ENCODE data around the gene IL2RG. TPM values are rescaled to one million over a fixed set of nuclear protein-coding genes. Genes with fewer than 3 reads are reported as not detected.

The IL2RG gene
- total RNA-seq, 1 experiment from 2014 or later = not detected

DNA sequence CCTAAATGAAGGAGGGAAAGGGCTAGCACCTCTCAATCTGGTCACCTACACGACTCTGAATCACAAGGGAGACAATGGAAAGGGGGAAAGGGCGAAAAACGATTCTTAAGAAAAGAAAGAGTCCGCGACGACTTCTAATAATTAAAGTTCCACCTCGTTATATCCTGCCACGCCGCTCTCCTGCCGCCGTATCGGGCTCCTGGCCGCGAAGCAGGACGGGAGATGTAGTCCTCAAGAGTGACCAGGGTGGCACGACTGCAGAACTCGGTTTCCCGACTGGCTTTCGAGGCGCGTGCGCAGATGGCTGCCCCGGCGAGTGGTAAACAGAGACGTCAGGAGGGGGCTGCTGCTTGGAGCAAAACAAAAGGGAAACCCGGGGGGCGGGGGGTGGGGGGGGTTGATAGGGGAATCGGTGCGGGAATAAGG is 15.8 kb downstream of the IL2RG start, which contains the start of gene FOXO4:
Gene FOXO4 (plus strand): TSS at position 297 of the 426 bp plus-strand sequence. CDS start 678 bp downstream, outside the sequence.
- in situ Hi-C loops (cut with HindIII; ENCODE audit: low pct_unique_long_range_greater_than_20kb, low sequenced_read_pairs) = no loop called here
- DNase-seq (ENCODE audit: low read depth, low spot score) = peak; percentile 87

DNA sequence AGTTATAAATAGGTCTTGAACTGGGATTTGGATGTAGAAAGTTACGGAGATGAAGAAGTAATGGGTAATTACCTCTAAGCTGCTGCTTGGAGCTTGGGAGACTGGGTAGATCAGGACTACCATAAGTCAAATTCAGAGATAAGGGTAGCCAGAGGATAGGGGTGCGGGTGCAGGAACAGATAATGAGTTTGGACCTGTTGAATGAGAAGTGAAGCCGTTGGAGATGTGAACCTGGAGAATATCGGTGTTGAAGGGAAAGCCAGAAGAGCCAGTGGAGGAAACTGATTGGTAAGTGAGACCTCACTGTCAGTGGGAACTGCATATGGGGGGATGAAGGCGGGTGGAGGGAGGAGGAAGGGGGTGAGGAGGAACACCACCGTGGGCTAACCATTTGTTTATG is 16.3 kb downstream of the IL2RG start:
- in situ Hi-C loops (cut with HindIII; ENCODE audit: low pct_unique_long_range_greater_than_20kb, low sequenced_read_pairs) = no loop called here
- DNase-seq (ENCODE audit: low read depth, low spot score) = no peak

DNA sequence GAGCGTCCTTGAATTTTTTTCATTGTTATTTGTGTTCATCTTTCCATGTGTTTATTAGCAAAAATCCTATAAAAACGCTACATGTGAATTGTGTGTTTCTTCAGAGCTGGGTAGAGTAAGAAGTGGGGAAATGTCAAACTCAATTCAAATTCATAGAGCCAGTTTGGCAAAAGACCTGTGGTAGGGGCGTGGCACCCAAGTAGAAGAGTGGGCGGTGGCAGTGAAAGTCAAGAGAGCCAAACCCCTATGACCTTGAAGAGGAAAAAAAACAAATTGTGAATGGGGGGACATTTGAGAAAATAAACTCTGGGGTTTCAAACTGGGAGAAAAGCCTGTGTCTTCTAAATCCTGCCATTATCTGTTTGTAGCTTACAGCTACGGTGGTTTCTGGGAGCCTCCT is 20.1 kb downstream of the IL2RG start:
- no peak for DNase-seq (ENCODE audit: low read depth, low spot score)
- in situ Hi-C loops (cut with HindIII; ENCODE audit: low pct_unique_long_range_greater_than_20kb, low sequenced_read_pairs) = no loop called here

DNA sequence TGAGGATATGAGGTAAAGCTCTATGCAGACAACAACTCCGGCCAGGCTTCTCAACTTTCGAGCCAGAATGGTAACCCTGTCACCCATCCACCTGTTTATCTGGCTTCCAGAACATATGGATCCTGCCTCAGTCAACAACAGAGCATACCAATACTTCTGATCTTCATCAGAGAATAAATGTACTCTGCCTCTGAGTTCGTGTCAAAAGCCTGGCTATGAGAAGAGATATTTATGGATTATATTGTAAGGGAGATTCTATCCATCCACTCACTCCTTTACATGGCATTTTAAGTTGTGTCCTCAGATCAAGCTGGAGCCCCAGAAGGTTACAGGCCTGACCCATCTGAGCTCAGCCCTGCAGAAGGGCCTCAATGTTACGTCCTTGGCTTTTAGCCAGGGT is 25.5 kb downstream of the IL2RG start:
- DNase-seq (ENCODE audit: low read depth, low spot score) = no peak
- in situ Hi-C loops (cut with HindIII; ENCODE audit: low pct_unique_long_range_greater_than_20kb, low sequenced_read_pairs) = no loop called here

DNA sequence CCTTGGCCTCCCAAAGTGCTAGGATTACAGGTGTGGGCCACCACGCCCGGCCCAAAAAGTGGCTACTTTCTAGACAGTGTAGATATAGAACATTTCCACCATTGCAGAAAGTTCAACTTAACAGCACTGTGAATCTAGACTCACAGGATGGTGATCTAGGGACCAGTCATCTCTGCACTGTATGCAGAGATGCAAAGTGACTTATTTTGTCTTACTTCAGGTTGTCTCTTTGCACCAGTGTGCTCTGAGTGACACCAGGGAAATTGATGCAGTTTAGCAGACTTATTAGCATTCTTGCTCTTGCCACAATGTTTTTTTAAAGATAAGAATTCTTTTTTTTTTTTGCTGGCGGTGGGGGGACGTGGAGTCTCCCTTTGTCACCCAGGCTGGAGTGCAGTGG is 28.6 kb downstream of the IL2RG start:
- in situ Hi-C loops (cut with HindIII; ENCODE audit: low pct_unique_long_range_greater_than_20kb, low sequenced_read_pairs) = no loop called here
- DNase-seq (ENCODE audit: low read depth, low spot score) = no peak

DNA sequence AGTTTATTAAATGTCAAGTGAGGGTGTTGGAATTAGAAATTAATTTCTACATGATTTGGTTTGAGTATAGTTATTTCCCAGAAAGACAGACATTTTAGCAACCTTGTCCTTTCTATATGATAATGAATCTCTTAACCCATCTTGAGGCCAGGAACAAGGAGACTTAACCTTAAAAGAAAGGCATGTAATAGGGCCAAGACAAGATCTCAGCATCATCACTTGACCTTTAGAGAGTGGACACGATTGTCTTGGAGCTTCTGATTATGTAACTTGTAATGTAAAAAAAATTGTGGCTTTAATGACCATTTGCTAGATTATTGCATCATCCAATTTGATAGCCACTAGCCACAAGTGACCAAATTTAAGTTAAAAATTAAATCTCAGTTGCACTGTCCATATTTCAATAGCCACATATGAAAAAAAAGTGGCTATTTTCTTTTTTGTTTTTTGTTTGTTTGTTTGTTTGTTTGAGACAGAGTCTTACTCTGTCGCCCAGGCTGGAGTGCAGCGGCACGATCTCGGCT is 29.2 kb downstream of the IL2RG start:
- in situ Hi-C loops (cut with HindIII; ENCODE audit: low pct_unique_long_range_greater_than_20kb, low sequenced_read_pairs) = no loop called here
- DNase-seq (ENCODE audit: low read depth, low spot score) = no peak

DNA sequence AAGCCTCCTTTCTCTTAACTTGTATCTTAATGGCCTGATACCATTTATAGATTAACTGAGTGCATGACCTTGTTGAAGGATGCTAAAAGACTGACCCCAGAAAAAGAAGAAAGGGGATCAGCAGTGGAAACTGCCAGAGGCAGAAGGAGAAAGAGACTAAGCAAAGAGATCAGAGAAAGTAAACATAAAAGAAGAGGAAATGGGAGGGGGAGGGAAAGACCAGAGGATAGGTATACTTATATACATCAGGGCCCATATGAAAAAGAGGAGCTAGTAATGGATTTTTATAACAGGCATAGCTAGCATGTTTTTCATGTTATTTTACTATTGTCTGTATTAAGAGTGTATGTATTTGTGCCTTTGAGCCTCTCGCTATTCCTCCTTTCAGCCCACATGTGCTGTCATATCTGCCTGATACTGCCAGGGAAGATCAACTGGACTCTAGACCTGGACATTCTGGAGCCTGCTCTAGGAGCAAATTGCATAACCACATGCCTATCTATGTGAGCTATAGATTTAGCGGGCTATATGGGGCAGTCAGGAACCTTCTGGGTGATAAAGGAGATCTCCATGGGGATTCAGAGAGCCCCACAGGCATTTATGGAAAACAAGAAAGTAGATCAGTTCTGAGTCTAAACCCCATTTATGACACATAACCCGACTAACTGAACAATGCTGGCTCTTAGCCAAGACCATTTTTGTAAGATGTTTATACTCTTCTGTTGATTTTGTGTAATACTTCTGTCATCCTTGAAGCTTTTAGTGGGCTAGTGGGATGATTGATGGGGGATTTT is 29.9 kb downstream of the IL2RG start:
- DNase-seq (ENCODE audit: low read depth, low spot score) = no peak
- in situ Hi-C loops (cut with HindIII; ENCODE audit: low pct_unique_long_range_greater_than_20kb, low sequenced_read_pairs) = no loop called here

DNA sequence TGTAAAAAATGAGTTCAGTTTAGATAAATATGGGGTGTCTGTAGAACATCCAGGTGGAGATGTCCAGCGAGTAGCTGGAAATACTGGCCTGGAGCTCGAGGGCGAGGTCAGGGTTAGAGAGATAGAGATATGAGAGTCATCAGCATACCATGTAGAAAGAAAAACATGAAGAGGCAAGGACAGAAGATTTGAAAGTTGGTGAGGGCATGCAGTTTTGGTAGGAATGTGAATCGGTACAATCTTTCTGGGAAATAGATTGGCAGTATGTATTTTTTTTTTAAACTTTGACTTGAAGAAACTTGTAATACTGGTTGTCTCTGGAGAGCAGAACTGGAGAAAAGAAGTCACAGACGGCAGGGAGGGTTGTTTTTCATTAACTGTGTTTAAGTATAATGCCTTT is 40.8 kb downstream of the IL2RG start:
- in situ Hi-C loops (cut with HindIII; ENCODE audit: low pct_unique_long_range_greater_than_20kb, low sequenced_read_pairs) = no loop called here
- DNase-seq (ENCODE audit: low read depth, low spot score) = no peak

DNA sequence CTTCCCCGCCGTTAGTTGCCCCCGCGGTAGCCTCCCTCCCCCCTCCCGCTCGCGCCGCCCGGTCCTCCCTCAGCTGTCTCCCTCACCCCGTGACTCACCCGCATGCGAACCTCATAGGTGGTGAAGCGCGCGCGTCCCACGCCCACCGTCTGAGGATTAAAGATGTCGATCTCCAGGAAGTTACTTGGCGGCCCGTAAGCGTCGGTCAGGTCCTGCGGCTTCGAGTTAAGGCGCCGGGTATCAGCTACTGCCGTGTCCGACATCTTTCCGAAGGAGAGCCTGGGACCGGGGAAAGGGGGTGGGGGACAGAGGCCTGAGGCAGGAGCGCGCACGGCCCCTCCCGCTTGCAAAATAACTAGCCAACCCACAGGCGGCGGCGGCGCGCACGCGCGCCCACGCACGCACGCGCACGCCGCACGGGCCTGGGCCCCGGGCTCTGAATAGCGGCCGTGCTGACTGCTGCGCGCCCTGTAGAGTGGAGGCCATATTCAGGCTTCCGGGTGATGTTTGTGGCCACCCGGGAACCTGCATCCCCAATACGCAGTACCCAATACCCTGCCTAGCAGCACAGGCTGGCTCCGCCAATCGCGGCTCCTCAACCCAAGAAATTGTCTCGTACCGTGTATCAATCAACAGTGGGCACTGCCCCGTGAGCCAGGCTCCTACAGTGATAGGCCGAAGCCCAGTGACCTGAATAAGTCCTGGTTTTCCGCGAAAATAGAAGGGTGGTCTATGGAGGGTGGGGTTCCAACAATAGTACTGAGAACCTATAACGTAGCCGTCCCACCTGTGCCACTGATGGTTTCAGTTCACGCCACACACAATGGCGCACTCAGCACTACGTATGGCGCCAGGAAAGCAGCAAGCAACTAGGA is 43.1 kb downstream of the IL2RG start, which contains the start of gene SNX12:
Gene SNX12 (minus strand): TSS at position 291 of the 875 bp plus-strand sequence. CDS start 28 bp downstream, at position 263.
- in situ Hi-C loops (cut with HindIII; ENCODE audit: low pct_unique_long_range_greater_than_20kb, low sequenced_read_pairs) = no loop called here
- peak; percentile 93 for DNase-seq (ENCODE audit: low read depth, low spot score)

DNA sequence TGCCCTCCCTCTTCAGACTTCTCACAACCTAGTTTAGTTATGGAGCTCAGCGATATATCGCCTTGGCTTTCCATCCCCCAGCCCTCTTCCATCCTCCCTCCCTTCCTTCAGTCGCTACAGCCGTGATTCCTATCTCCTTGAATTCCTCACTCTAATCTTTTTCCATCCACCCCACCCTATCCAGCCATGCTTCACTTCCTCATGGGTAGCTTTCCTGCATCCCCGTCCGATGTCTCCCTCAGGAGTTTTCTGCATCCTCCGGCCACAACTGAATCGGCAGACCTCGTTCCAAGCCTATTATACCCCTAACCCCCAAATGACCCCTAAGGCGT is 43.7 kb downstream of the IL2RG start:
- in situ Hi-C loops (cut with HindIII; ENCODE audit: low pct_unique_long_range_greater_than_20kb, low sequenced_read_pairs) = no loop called here
- DNase-seq (ENCODE audit: low read depth, low spot score) = no peak

DNA sequence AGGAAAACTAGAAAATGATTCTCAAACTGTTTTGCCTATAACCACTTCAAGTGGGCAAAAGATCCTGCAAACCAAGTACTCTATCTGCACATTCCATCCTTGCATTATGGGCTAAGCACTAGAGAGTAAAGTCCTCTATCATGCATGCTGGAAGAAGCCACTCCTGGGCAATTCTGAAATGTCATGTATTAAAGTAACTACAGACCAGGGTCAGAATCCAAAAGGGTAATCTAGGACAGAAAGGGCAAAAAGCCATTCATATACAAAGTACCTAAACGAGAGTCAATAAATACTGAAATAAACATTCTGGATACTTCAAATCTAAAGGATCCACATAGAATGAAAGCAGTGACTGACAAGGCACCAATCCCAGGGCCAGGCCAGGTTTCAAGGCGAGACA is 44.3 kb downstream of the IL2RG start:
- DNase-seq (ENCODE audit: low read depth, low spot score) = no peak
- in situ Hi-C loops (cut with HindIII; ENCODE audit: low pct_unique_long_range_greater_than_20kb, low sequenced_read_pairs) = no loop called here

DNA sequence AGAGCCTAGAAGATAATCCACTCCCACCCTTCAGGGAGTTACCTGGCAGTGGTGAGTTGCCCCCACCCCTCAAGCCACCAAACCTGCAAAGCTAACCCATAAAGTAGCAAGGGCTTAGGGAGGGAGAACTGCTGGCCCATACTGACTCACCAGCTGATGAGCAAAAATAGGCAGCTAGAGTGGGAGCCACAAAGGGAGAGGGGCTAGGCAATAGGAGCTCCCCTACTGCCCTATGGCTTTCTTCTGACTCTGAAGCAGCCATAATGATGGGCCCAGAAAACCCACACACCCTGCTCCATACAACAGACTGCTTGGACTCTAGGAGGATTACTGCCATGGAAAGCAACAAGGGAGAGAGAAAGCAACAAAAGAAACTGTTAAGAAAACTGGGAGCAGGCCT is 51.2 kb downstream of the IL2RG start:
- DNase-seq (ENCODE audit: low read depth, low spot score) = no peak
- in situ Hi-C loops (cut with HindIII; ENCODE audit: low pct_unique_long_range_greater_than_20kb, low sequenced_read_pairs) = no loop called here

DNA sequence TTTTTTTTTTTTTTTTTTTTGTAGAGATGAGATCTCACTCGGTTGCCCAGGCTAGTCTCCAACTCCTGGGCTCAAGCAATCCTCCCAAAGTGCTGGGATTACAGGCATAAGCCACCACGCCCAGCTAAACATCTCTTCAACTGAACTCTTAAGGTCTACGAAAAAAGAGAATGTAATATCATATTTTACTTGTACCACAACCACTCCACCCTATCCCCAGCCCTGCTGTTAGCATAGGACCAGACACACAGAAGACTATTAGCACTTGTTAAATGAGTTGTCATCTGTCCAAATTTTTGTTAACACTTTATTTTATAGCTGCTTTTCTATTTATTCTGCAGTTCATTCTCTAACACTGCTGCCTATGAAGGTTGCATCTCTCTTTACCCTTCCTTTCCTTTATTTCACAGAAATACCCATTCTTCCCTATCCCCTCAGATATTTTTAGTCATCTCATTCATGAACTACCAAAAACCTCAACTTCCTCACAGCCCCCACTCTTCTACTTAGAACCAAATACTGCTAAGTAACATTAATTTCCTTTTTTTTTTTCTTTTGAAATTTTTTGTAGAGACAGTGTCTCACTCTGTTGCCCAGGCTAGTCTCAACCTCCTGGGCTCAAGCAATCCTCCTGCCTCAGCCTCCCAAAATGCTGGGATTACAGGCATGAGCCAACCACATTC is 53.4 kb downstream of the IL2RG start:
- in situ Hi-C loops (cut with HindIII; ENCODE audit: low pct_unique_long_range_greater_than_20kb, low sequenced_read_pairs) = no loop called here
- no peak for DNase-seq (ENCODE audit: low read depth, low spot score)

Small RNA genes within 50 kb of the gene (small RNA-seq; reads per million reads assigned to genes)
- gene CXorf65 = 0 to 0.04 reads per million in 2 experiments

Other genes with a start within 250 kb of the IL2RG start
- 0.11 TPM in 1 of 2 replicates, not detected in the other for gene TEX11, start 202.9 kb downstream of the IL2RG start, total RNA-seq (2014; rRNA removed; shearing (Covaris generic))
- gene SLC7A3, start 180.5 kb downstream of the IL2RG start, total RNA-seq (2014; rRNA removed; shearing (Covaris generic)) = 0.16 TPM in 1 of 2 replicates, not detected in the other
- 91.7 and 94.2 TPM in 2 replicates for gene SNX12, start 43.2 kb downstream of the IL2RG start, total RNA-seq (2014; rRNA removed; shearing (Covaris generic))
- gene FOXO4, start 15.7 kb downstream of the IL2RG start, total RNA-seq (2014; rRNA removed; shearing (Covaris generic)) = 6.7 TPM in 2 replicates
- not detected in 2 replicates for gene CXorf65, start 4.8 kb downstream of the IL2RG start, total RNA-seq (2014; rRNA removed; shearing (Covaris generic))
- gene MED12, start 7.0 kb upstream of the IL2RG start, total RNA-seq (2014; rRNA removed; shearing (Covaris generic)) = 13.5 and 14.1 TPM in 2 replicates
- 0.05 and 0.24 TPM in 2 replicates for gene NLGN3, start 33.3 kb upstream of the IL2RG start, total RNA-seq (2014; rRNA removed; shearing (Covaris generic))
- 351 and 367 TPM in 2 replicates for gene GJB1, start 111.6 kb upstream of the IL2RG start, total RNA-seq (2014; rRNA removed; shearing (Covaris generic))
- gene ZMYM3, start 142.6 kb upstream of the IL2RG start, total RNA-seq (2014; rRNA removed; shearing (Covaris generic)) = 15.0 and 17.3 TPM in 2 replicates
- gene NONO, start 172.1 kb upstream of the IL2RG start, total RNA-seq (2014; rRNA removed; shearing (Covaris generic)) = 496 and 503 TPM in 2 replicates
- 0.32 and 0.59 TPM in 2 replicates for gene ITGB1BP2, start 190.2 kb upstream of the IL2RG start, total RNA-seq (2014; rRNA removed; shearing (Covaris generic))

Data from SK-MEL-5 (cell line).